ENCODE data around the gene NUCB2.
"Not testable (repeated sequence)": the region's sequence is repeated elsewhere in the genome, so short reads cannot be mapped to it uniquely, and the experiment has no call there.

NUCB2 gene

GRCh38 chr11:17250561-17251350 is 25.8 kb upstream of the NUCB2 start:
- H3K27ac ChIP-seq (ENCODE audit: low read depth, low read length) = no peak overlapping the region
- no peak overlapping the region for H3K9ac ChIP-seq (ENCODE audit: low read length)
- H3K36me3 ChIP-seq (ENCODE audit: control insufficient read depth, insufficient read depth, low read length) = no peaks in the 10 kb centered on the region
- H3K27me3 ChIP-seq (ENCODE audit: control insufficient read depth, insufficient read depth, low read length) = no peaks in the 10 kb centered on the region
- no peaks in the 10 kb centered on the region for H3K4me1 ChIP-seq (ENCODE audit: control insufficient read depth, insufficient read depth, low read length)
- no peaks in the 10 kb centered on the region for H3K9me3 ChIP-seq (ENCODE audit: control insufficient read depth, insufficient read depth, low read depth, low read length)
- H3K4me3 ChIP-seq (ENCODE audit: low read depth, low read length) = no peak overlapping the region

- Histone ChIP-seq H3K27me3 (ENCODE audit: control insufficient read depth, insufficient read depth, low read length) (no peaks in the 10 kb centered on the region), H3K4me3 (ENCODE audit: low read depth, low read length) (no peak overlapping the region), H3K27ac (ENCODE audit: low read depth, low read length) (no peak overlapping the region), H3K9me3 (ENCODE audit: control insufficient read depth, insufficient read depth, low read depth, low read length) (no peaks in the 10 kb centered on the region), H3K4me1 (ENCODE audit: control insufficient read depth, insufficient read depth, low read length) (no peaks in the 10 kb centered on the region), H3K36me3 (ENCODE audit: control insufficient read depth, insufficient read depth, low read length) (no peaks in the 10 kb centered on the region), H3K9ac (ENCODE audit: low read length) (no peak overlapping the region)
Observed at GRCh38 chr11:17252704-17253103, 23.8 kb upstream of the NUCB2 start.

GRCh38 chr11:17256512-17256911 is 20.0 kb upstream of the NUCB2 start:
- no peak overlapping the region for H3K27ac ChIP-seq (ENCODE audit: low read depth, low read length)
- H3K27me3 ChIP-seq (ENCODE audit: control insufficient read depth, insufficient read depth, low read length) = no peaks in the 10 kb centered on the region
- no peak overlapping the region for H3K9ac ChIP-seq (ENCODE audit: low read length)
- no peaks in the 10 kb centered on the region for H3K9me3 ChIP-seq (ENCODE audit: control insufficient read depth, insufficient read depth, low read depth, low read length)
- no peak overlapping the region for H3K4me3 ChIP-seq (ENCODE audit: low read depth, low read length)
- H3K36me3 ChIP-seq (ENCODE audit: control insufficient read depth, insufficient read depth, low read length) = no peaks in the 10 kb centered on the region
- H3K4me1 ChIP-seq (ENCODE audit: control insufficient read depth, insufficient read depth, low read length) = no peaks in the 10 kb centered on the region

- H3K9me3 ChIP-seq (ENCODE audit: control insufficient read depth, insufficient read depth, low read depth, low read length) = no peaks in the 10 kb centered on the region
- no peaks in the 10 kb centered on the region for H3K4me1 ChIP-seq (ENCODE audit: control insufficient read depth, insufficient read depth, low read length)
- H3K27me3 ChIP-seq (ENCODE audit: control insufficient read depth, insufficient read depth, low read length) = no peaks in the 10 kb centered on the region
- no peaks in the 10 kb centered on the region for H3K36me3 ChIP-seq (ENCODE audit: control insufficient read depth, insufficient read depth, low read length)
- H3K27ac ChIP-seq (ENCODE audit: low read depth, low read length) = no peak overlapping the region
- H3K9ac ChIP-seq (ENCODE audit: low read length) = no peak overlapping the region
- H3K4me3 ChIP-seq (ENCODE audit: low read depth, low read length) = no peak overlapping the region
Observed at GRCh38 chr11:17257196-17257595, 19.3 kb upstream of the NUCB2 start.

- H3K27me3 ChIP-seq (ENCODE audit: control insufficient read depth, insufficient read depth, low read length) = no peaks in the 10 kb centered on the region
- H3K4me1 ChIP-seq (ENCODE audit: control insufficient read depth, insufficient read depth, low read length) = no peaks in the 10 kb centered on the region
- no peak overlapping the region for H3K27ac ChIP-seq (ENCODE audit: low read depth, low read length)
- H3K4me3 ChIP-seq (ENCODE audit: low read depth, low read length) = no peak overlapping the region
- no peaks in the 10 kb centered on the region for H3K9me3 ChIP-seq (ENCODE audit: control insufficient read depth, insufficient read depth, low read depth, low read length)
- H3K36me3 ChIP-seq (ENCODE audit: control insufficient read depth, insufficient read depth, low read length) = no peaks in the 10 kb centered on the region
- no peak overlapping the region for H3K9ac ChIP-seq (ENCODE audit: low read length)
Observed at GRCh38 chr11:17258670-17259069, 17.9 kb upstream of the NUCB2 start.

GRCh38 chr11:17259519-17259918 is 17.0 kb upstream of the NUCB2 start:
- H3K27me3 ChIP-seq (ENCODE audit: control insufficient read depth, insufficient read depth, low read length) = no peaks in the 10 kb centered on the region
- H3K36me3 ChIP-seq (ENCODE audit: control insufficient read depth, insufficient read depth, low read length) = no peaks in the 10 kb centered on the region
- H3K4me3 ChIP-seq (ENCODE audit: low read depth, low read length) = no peak overlapping the region
- no peak overlapping the region for H3K9ac ChIP-seq (ENCODE audit: low read length)
- no peak overlapping the region for H3K27ac ChIP-seq (ENCODE audit: low read depth, low read length)
- no peaks in the 10 kb centered on the region for H3K4me1 ChIP-seq (ENCODE audit: control insufficient read depth, insufficient read depth, low read length)
- H3K9me3 ChIP-seq (ENCODE audit: control insufficient read depth, insufficient read depth, low read depth, low read length) = no peaks in the 10 kb centered on the region

GRCh38 chr11:17260020-17260419 is 16.5 kb upstream of the NUCB2 start:
- no peaks in the 10 kb centered on the region for H3K4me1 ChIP-seq (ENCODE audit: control insufficient read depth, insufficient read depth, low read length)
- no peak overlapping the region for H3K4me3 ChIP-seq (ENCODE audit: low read depth, low read length)
- H3K9ac ChIP-seq (ENCODE audit: low read length) = no peak overlapping the region
- no peaks in the 10 kb centered on the region for H3K9me3 ChIP-seq (ENCODE audit: control insufficient read depth, insufficient read depth, low read depth, low read length)
- no peak overlapping the region for H3K27ac ChIP-seq (ENCODE audit: low read depth, low read length)
- H3K36me3 ChIP-seq (ENCODE audit: control insufficient read depth, insufficient read depth, low read length) = no peaks in the 10 kb centered on the region
- no peaks in the 10 kb centered on the region for H3K27me3 ChIP-seq (ENCODE audit: control insufficient read depth, insufficient read depth, low read length)

GRCh38 chr11:17263769-17264168 is 12.8 kb upstream of the NUCB2 start:
- no peak overlapping the region for H3K27ac ChIP-seq (ENCODE audit: low read depth, low read length)
- no peak overlapping the region for H3K9ac ChIP-seq (ENCODE audit: low read length)
- H3K9me3 ChIP-seq (ENCODE audit: control insufficient read depth, insufficient read depth, low read depth, low read length) = no peaks in the 10 kb centered on the region
- no peak overlapping the region for H3K4me3 ChIP-seq (ENCODE audit: low read depth, low read length)
- H3K27me3 ChIP-seq (ENCODE audit: control insufficient read depth, insufficient read depth, low read length) = no peaks in the 10 kb centered on the region
- no peaks in the 10 kb centered on the region for H3K36me3 ChIP-seq (ENCODE audit: control insufficient read depth, insufficient read depth, low read length)
- H3K4me1 ChIP-seq (ENCODE audit: control insufficient read depth, insufficient read depth, low read length) = no peaks in the 10 kb centered on the region

- no peak overlapping the region for H3K4me3 ChIP-seq (ENCODE audit: low read depth, low read length)
- H3K27ac ChIP-seq (ENCODE audit: low read depth, low read length) = no peak overlapping the region
- no peaks in the 10 kb centered on the region for H3K9me3 ChIP-seq (ENCODE audit: control insufficient read depth, insufficient read depth, low read depth, low read length)
- no peaks in the 10 kb centered on the region for H3K36me3 ChIP-seq (ENCODE audit: control insufficient read depth, insufficient read depth, low read length)
- H3K4me1 ChIP-seq (ENCODE audit: control insufficient read depth, insufficient read depth, low read length) = no peaks in the 10 kb centered on the region
- no peaks in the 10 kb centered on the region for H3K27me3 ChIP-seq (ENCODE audit: control insufficient read depth, insufficient read depth, low read length)
- no peak overlapping the region for H3K9ac ChIP-seq (ENCODE audit: low read length)
Observed at GRCh38 chr11:17266781-17267180, 9.8 kb upstream of the NUCB2 start.

- Histone ChIP-seq H3K9ac (ENCODE audit: low read length) (no peak overlapping the region), H3K9me3 (ENCODE audit: control insufficient read depth, insufficient read depth, low read depth, low read length) (no peaks in the 10 kb centered on the region), H3K27ac (ENCODE audit: low read depth, low read length) (no peak overlapping the region)
Observed at GRCh38 chr11:17267576-17267975, 9.0 kb upstream of the NUCB2 start.

GRCh38 chr11:17268500-17268899 is 8.0 kb upstream of the NUCB2 start:
- not testable (repeated sequence) for H3K4me3 ChIP-seq (ENCODE audit: low read depth, low read length); H3K9me3 ChIP-seq (ENCODE audit: control insufficient read depth, insufficient read depth, low read depth, low read length); H3K36me3 ChIP-seq (ENCODE audit: control insufficient read depth, insufficient read depth, low read length); H3K4me1 ChIP-seq (ENCODE audit: control insufficient read depth, insufficient read depth, low read length); H3K27me3 ChIP-seq (ENCODE audit: control insufficient read depth, insufficient read depth, low read length); H3K27ac ChIP-seq (ENCODE audit: low read depth, low read length); H3K9ac ChIP-seq (ENCODE audit: low read length)

More at GRCh38 chr11:17267576-17267975, 9.0 kb upstream of the NUCB2 start:
- H3K4me1 ChIP-seq (ENCODE audit: control insufficient read depth, insufficient read depth, low read length) = no peaks in the 10 kb centered on the region
- no peak overlapping the region for H3K4me3 ChIP-seq (ENCODE audit: low read depth, low read length)
- no peaks in the 10 kb centered on the region for H3K36me3 ChIP-seq (ENCODE audit: control insufficient read depth, insufficient read depth, low read length)
- no peaks in the 10 kb centered on the region for H3K27me3 ChIP-seq (ENCODE audit: control insufficient read depth, insufficient read depth, low read length)

Data from HUES6 (cell line).